OCI-LY7 (cell line): ENCODE data around the gene ADGRG4.

Experiments used
- EZH2phosphoT487 ChIP-seq: fragments of 200-600 bp; sonication (generic); IDR thresholded peaks from 2 replicates; pipeline ENCODE4 v1.6.1; 2018; ENCODE audit warnings: low read depth, borderline replicate concordance, mild to moderate bottlenecking, mixed run types, antibody characterized with exemption, low read length, moderate library complexity, mixed read lengths
- TF ChIP-seq, protein P1 (sequence below): fragments of 200-600 bp; sonication (generic); conservative IDR thresholded peaks from 2 replicates; pipeline ENCODE4 v1.5.1; 2014; ENCODE audit warnings: mild to moderate bottlenecking, antibody characterized with exemption, low read length, moderate library complexity, mixed read lengths

DNA sequence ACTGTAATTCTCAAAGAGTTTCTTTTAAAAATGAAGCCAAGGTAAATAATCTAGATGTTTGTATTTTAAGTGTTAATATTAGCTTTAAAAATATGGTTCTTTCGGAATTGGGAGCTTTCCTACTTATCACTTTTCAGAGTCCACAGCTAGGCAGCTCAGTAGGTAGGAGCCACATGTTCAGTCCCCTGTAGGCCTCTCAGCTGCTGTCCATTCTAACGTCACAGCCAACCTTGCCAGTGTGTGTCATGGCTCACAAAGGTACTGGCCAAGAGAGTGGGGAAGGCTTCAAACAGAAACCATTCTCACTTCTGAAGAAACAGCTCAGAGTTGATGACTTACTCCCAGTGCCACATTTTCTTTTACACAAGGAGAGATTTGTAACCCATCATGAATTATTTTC lies 137.0 kb downstream of the ADGRG4 start:
- TF ChIP-seq, protein P1, sequence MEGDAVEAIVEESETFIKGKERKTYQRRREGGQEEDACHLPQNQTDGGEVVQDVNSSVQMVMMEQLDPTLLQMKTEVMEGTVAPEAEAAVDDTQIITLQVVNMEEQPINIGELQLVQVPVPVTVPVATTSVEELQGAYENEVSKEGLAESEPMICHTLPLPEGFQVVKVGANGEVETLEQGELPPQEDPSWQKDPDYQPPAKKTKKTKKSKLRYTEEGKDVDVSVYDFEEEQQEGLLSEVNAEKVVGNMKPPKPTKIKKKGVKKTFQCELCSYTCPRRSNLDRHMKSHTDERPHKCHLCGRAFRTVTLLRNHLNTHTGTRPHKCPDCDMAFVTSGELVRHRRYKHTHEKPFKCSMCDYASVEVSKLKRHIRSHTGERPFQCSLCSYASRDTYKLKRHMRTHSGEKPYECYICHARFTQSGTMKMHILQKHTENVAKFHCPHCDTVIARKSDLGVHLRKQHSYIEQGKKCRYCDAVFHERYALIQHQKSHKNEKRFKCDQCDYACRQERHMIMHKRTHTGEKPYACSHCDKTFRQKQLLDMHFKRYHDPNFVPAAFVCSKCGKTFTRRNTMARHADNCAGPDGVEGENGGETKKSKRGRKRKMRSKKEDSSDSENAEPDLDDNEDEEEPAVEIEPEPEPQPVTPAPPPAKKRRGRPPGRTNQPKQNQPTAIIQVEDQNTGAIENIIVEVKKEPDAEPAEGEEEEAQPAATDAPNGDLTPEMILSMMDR, result no peak
- TF ChIP-seq EZH2phosphoT487, result no peak
